Left lung (tissue), 10 donors: ENCODE measurements around the gene DDX55. TPM values are rescaled to one million over a fixed set of nuclear protein-coding genes. Genes with fewer than 3 reads are reported as not detected.
"Not testable (repeated sequence)": the region's sequence is repeated elsewhere in the genome, so short reads cannot be mapped to it uniquely, and the experiment has no call there.

Source experiments
- ATAC-seq: fragments of 200-7000 bp; cut with Tn5 transposase; one replicate; pipeline ENCODE4 v1.9.1; 2020; ENCODE audit warnings: moderate library complexity
- DNase-seq, 4 donors: peaks; one replicate each; pipeline ENCODE4 v3.0.0-alpha.2; 2013 to 2020
- H3K27ac ChIP-seq, 2 donors: fragments of 200-600 bp; sonication (generic) in 1 of 2; one replicate each; pipeline versions ENCODE4 v1.5.0 to v1.8.0; 2020 to 2021
- H3K27me3 ChIP-seq, 2 donors: fragments of 200-600 bp; sonication (generic) in 1 of 2; one replicate each; pipeline versions ENCODE4 v1.5.0 to v1.8.0; 2020 to 2021
- H3K36me3 ChIP-seq, 2 donors: fragments of 200-600 bp; sonication (generic) in 1 of 2; one replicate each; pipeline versions ENCODE4 v1.5.0 to v1.8.0; 2020 to 2021
- H3K4me1 ChIP-seq, 2 donors: fragments of 200-600 bp; one replicate each; pipeline ENCODE4 v1.8.0; 2021
- H3K4me3 ChIP-seq, 2 donors: fragments of 200-600 bp; sonication (generic) in 1 of 2; one replicate each; pipeline versions ENCODE4 v1.5.0 to v1.8.0; 2020 to 2021; ENCODE audit warnings: mild to moderate bottlenecking in 1 of 2
- H3K9me3 ChIP-seq, 2 donors: fragments of 200-600 bp; sonication (generic) in 1 of 2; one replicate each; pipeline versions ENCODE4 v1.5.0 to v1.8.0; 2020 to 2021
- intact Hi-C, 2 donors: fragments of 100-400 bp; cut with DNase I; formaldehyde crosslinking; loops; one replicate each; pipeline versions ENCODE4 v1.11.2 to v1.14.2; 2022
- polyA plus RNA-seq, 6 donors: library from polyadenylated mRNA; unstranded; fragments of 120-200 nt; gene quantifications; one replicate each; pipeline ENCODE4 v1.2.1, GENCODE V29; 2013; ENCODE audit not compliant: insufficient read length in 6 of 6
- total RNA-seq, 2 donors: library from RNA; stranded (reverse); fragmentation: NEBNext Ultra II Directional; extraction: Animal tissue kit (Norgen Biotek cat#: 25700); gene quantifications; one replicate each; pipeline ENCODE4 v1.2.1, GENCODE V29; 2021
- TF ChIP-seq, protein P1 (sequence below), 2 donors: fragments of 200-600 bp; sonication (generic) in 1 of 2; IDR thresholded peaks; one replicate each; pipeline versions ENCODE4 v1.5.0 to v1.8.0; 2021; ENCODE audit warnings: antibody characterized with exemption in 2 of 2
- donor health status: DM: no; HTN: yes; CAD: no.
- donor health status: DM: no; HTN: no; CAD: no.

The DDX55 gene
- total and polyA plus RNA-seq, 8 donors, result 13.9 to 59.3 (median 44.2) TPM

- no peak overlapping the region for H3K4me3 ChIP-seq
- H3K9me3 ChIP-seq, result no peaks in the 10 kb centered on the region
- H3K27me3 ChIP-seq, result no peaks in the 10 kb centered on the region
- peaks cover 0 to 52% of the 10 kb centered on the region in 2 donors for H3K36me3 ChIP-seq
- TF ChIP-seq, protein P1, sequence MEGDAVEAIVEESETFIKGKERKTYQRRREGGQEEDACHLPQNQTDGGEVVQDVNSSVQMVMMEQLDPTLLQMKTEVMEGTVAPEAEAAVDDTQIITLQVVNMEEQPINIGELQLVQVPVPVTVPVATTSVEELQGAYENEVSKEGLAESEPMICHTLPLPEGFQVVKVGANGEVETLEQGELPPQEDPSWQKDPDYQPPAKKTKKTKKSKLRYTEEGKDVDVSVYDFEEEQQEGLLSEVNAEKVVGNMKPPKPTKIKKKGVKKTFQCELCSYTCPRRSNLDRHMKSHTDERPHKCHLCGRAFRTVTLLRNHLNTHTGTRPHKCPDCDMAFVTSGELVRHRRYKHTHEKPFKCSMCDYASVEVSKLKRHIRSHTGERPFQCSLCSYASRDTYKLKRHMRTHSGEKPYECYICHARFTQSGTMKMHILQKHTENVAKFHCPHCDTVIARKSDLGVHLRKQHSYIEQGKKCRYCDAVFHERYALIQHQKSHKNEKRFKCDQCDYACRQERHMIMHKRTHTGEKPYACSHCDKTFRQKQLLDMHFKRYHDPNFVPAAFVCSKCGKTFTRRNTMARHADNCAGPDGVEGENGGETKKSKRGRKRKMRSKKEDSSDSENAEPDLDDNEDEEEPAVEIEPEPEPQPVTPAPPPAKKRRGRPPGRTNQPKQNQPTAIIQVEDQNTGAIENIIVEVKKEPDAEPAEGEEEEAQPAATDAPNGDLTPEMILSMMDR (IDR thresholded peaks at IDR 0.05), result no peak
- intact Hi-C loops, result no loop called here
- no peak for ATAC-seq
- H3K27ac ChIP-seq, result no peak overlapping the region
- DNase-seq, result no peak
- peaks cover 5 to 35% of the 10 kb centered on the region in 2 donors for H3K4me1 ChIP-seq
Measured at GRCh38 chr12:123599310-123599709, 2.6 kb upstream of the DDX55 start.

DNA sequence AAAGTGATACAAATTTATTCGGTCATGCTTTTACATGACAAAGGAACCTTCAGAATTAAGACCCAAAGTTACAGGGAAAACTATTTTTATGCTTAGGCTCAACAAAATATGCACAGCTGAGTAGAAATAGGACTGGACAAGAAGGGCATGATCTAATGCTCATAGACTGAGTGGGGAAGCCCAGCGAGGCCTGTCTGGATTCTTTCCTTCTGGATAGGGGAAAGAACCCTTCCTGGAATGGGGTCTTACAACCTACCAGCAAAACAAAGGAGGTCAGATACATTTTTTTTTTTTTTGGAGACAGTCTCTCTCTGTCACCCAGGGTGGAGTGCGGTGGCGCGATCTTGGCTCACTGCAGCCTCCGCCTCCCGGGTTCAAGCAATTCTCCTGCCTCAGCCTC is 2.2 kb upstream of the DDX55 start:
- Histone ChIP-seq H3K27ac (no peak overlapping the region), H3K4me3 (no peak overlapping the region), H3K36me3 (peaks cover 0 to 51% of the 10 kb centered on the region in 2 donors), H3K27me3 (no peaks in the 10 kb centered on the region), H3K9me3 (no peaks in the 10 kb centered on the region), H3K4me1 (peaks cover 5 to 37% of the 10 kb centered on the region in 2 donors)
- ATAC-seq (no peak), DNase-seq (no peak)
- intact Hi-C loops, result no loop called here
- TF ChIP-seq, protein P1 (IDR thresholded peaks at IDR 0.05), result no peak

DNA sequence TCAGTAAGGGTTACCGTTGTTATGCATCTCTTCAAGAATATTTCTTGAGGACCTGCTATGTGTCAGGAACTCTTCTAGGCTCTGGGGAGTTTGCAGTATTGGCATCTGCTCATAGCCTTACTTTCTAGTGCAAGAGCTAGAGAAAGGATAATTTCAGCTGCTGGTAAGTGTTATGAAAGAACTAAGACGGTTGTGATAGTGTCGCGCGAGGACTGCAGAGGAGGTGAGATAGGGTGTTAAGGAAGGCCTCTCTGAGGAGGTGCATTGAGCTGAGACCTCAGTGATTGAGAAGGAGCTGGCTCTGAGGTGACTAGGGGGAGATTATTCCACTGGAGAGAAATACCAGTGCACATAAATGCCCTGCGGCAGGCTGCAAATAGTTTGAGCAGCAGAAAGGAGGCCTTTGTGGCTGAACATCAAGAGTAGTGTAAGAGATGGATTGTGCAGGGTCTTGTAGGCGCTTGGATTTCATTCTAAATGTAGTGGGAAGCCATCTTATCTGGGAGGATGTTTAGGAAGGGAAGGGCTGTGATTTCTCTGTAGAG is 824 bp downstream of the DDX55 start:
- TF ChIP-seq, protein P1 (IDR thresholded peaks at IDR 0.05), result no peak
- Histone ChIP-seq H3K4me3 (peak overlapping the region; percentile 96 to 99), H3K27ac (peak overlapping the region in 1 of 2 donors; percentile 89), H3K27me3 (no peaks in the 10 kb centered on the region), H3K4me1 (peaks cover 5 to 34% of the 10 kb centered on the region in 2 donors), H3K9me3 (no peaks in the 10 kb centered on the region), H3K36me3 (peaks cover 0 to 46% of the 10 kb centered on the region in 2 donors)
- peak; percentile 1 for ATAC-seq
- DNase-seq, result no peak
- intact Hi-C loops, result no loop called here

- intact Hi-C loops, H3K27me3 ChIP-seq, ATAC-seq, H3K27ac ChIP-seq, H3K9me3 ChIP-seq, DNase-seq: not testable (repeated sequence)
- Histone ChIP-seq H3K36me3 (peaks cover 5 to 46% of the 10 kb centered on the region in 2 donors), H3K4me3 (peak overlapping the region in 1 of 2 donors; percentile 99), H3K4me1 (peaks cover 5 to 34% of the 10 kb centered on the region in 2 donors)
Measured at GRCh38 chr12:123603495-123603894, 1.6 kb downstream of the DDX55 start.

DNA sequence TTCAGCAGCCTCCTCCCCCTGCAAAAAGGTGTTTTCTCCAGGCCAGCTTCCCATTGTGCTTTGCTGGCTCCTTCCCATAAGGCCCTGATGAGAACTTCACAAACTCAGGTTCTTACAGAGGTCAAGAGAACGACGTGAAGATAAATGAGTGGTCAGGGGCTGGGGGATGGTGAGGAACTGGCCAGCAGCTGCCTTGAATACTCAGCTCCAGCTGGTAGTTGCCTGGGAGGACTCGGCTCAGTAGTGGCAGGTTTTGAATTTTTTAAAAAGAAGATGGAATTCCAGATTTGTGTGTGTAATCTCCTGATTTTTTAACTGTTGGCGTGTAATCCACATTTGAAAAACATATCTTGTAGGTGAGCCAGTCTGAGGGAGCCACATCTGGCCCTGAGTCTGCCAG is 5.9 kb downstream of the DDX55 start:
- H3K27me3 ChIP-seq, result no peaks in the 10 kb centered on the region
- H3K4me3 ChIP-seq, result no peak overlapping the region
- H3K27ac ChIP-seq, result no peak overlapping the region
- DNase-seq (no peak), ATAC-seq (no peak)
- H3K4me1 ChIP-seq, result peaks cover 4 to 22% of the 10 kb centered on the region in 2 donors
- no peaks in the 10 kb centered on the region for H3K9me3 ChIP-seq
- TF ChIP-seq, protein P1 (IDR thresholded peaks at IDR 0.05), result no peak
- peaks cover 5 to 84% of the 10 kb centered on the region in 2 donors for H3K36me3 ChIP-seq
- intact Hi-C loops, result no loop called here

DNA sequence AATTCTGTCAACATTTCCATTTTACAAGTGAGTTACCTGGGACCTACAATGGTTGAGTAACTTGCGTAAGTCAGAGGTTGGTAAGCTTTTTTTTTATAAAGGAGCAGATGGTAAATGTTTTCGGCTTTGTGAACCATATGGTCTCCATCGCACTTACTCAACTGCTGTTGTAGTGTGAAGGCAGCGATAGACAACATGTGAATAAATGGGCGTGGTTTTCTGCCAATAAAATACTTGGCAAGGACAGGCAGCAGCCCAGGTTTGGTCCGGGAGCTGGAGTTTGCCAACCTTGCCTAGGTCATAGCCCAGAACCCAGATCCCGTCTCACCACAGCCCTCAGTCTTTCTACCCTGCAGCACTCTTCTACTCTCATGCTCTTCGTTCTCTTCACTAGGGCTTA is 6.3 kb downstream of the DDX55 start:
- TF ChIP-seq, protein P1 (IDR thresholded peaks at IDR 0.05), result no peak
- H3K4me3 ChIP-seq, result no peak overlapping the region
- no peaks in the 10 kb centered on the region for H3K27me3 ChIP-seq
- peaks cover 5 to 88% of the 10 kb centered on the region in 2 donors for H3K36me3 ChIP-seq
- DNase-seq, result no peak
- intact Hi-C loops, result no loop called here
- ATAC-seq, result no peak
- H3K9me3 ChIP-seq, result no peaks in the 10 kb centered on the region
- peaks cover 0 to 18% of the 10 kb centered on the region in 2 donors for H3K4me1 ChIP-seq
- no peak overlapping the region for H3K27ac ChIP-seq
